ENCODE data around the gene DHFR. TPM values are rescaled to one million over a fixed set of nuclear protein-coding genes. Genes with fewer than 3 reads are reported as not detected.

DHFR gene
- total RNA-seq, 1 experiment from 2014 or later: 13.0 TPM

DNA sequence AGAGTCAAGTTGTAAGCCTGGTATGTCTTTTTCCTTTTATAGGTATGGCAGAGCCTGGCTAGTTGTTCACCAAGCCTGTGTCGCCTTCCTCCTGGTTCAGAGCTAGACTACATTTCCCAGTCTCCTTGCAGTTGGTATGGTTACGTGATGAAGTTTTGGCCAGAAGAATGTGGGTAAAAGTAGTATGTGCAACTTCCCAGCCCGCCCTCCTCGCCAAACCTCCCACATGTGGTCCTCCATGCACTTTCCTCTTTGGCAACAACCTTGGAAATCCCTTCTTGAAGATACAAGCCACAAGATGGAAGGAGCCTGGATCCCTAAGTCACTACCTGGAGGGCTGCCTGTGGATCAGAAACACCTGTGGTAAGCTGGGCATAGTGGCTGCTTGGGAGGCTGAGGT is 36.3 kb downstream of the DHFR start:
- no peak for DNase-seq (ENCODE audit: unreplicated experiment)
- intact Hi-C loops (cut with micrococcal nuclease): no loop called here
- no peaks in the 10 kb centered on the region for H3K36me3 Mint-ChIP-seq (ENCODE audit: insufficient read depth, unreplicated experiment)
- no peaks in the 10 kb centered on the region for H3K4me1 Mint-ChIP-seq (ENCODE audit: insufficient read depth, unreplicated experiment)
- no peaks in the 10 kb centered on the region for H3K27me3 Mint-ChIP-seq (ENCODE audit: insufficient read depth, unreplicated experiment)
- BruUV-seq (replicated peaks): no TSS peak
- no peak overlapping the region for H3K27ac Mint-ChIP-seq (ENCODE audit: low read depth, unreplicated experiment)
- TF ChIP-seq, protein P1, sequence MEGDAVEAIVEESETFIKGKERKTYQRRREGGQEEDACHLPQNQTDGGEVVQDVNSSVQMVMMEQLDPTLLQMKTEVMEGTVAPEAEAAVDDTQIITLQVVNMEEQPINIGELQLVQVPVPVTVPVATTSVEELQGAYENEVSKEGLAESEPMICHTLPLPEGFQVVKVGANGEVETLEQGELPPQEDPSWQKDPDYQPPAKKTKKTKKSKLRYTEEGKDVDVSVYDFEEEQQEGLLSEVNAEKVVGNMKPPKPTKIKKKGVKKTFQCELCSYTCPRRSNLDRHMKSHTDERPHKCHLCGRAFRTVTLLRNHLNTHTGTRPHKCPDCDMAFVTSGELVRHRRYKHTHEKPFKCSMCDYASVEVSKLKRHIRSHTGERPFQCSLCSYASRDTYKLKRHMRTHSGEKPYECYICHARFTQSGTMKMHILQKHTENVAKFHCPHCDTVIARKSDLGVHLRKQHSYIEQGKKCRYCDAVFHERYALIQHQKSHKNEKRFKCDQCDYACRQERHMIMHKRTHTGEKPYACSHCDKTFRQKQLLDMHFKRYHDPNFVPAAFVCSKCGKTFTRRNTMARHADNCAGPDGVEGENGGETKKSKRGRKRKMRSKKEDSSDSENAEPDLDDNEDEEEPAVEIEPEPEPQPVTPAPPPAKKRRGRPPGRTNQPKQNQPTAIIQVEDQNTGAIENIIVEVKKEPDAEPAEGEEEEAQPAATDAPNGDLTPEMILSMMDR (IDR thresholded peaks at IDR 0.05; ENCODE audit: unreplicated experiment): no peak
- H3K9me3 Mint-ChIP-seq (ENCODE audit: unreplicated experiment): no peaks in the 10 kb centered on the region
- POLR2A ChIA-PET: no interaction called here
- no peak overlapping the region for H3K4me3 Mint-ChIP-seq (ENCODE audit: unreplicated experiment)
- CTCF ChIA-PET: no interaction called here

DNA sequence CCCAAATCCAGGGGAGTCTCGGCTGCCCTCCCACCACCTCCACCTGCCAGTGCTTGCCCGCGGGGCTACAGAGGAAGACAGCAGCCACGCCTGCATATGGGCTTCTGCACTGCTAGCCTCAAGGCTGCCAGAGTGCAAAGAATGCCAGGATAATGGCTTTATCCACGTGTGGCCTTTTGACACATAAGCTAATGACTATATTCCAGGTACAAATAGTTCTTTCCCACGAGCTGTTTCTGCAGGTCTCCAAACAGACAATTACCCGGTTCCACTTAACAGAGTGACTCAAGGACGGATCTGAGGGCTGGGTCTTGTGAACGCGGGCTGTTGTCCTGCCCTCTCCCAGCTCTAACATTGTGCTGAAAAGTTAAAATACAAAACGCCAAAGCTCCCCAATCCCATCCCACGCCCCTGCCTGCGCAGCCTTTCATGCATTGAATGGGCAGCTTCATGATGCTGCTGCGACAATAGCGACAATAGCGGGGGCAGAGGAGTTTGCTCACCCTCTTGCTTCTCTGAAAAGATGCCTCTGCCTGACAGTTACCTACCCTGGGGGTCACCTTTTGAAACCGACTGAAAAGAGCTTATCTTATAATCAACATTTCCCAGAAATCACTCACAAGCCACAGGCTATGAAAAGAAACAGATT is 39.4 kb downstream of the DHFR start:
- H3K4me3 Mint-ChIP-seq (ENCODE audit: unreplicated experiment): no peak overlapping the region
- BruUV-seq (replicated peaks): no TSS peak
- CTCF ChIA-PET: no interaction called here
- TF ChIP-seq, protein P1 (IDR thresholded peaks at IDR 0.05; ENCODE audit: unreplicated experiment): no peak
- intact Hi-C loops (cut with micrococcal nuclease): no loop called here
- no peak overlapping the region for H3K27ac Mint-ChIP-seq (ENCODE audit: low read depth, unreplicated experiment)
- H3K4me1 Mint-ChIP-seq (ENCODE audit: insufficient read depth, unreplicated experiment): no peaks in the 10 kb centered on the region
- H3K27me3 Mint-ChIP-seq (ENCODE audit: insufficient read depth, unreplicated experiment): no peaks in the 10 kb centered on the region
- POLR2A ChIA-PET: interaction anchor here (0.8 kb wide), 1 partner anchor 10 kb away, joined by 3 read pairs; no protein-coding TSS in a partner anchor
- H3K9me3 Mint-ChIP-seq (ENCODE audit: unreplicated experiment): no peaks in the 10 kb centered on the region
- DNase-seq (ENCODE audit: unreplicated experiment): no peak
- H3K36me3 Mint-ChIP-seq (ENCODE audit: insufficient read depth, unreplicated experiment): no peaks in the 10 kb centered on the region

DNA sequence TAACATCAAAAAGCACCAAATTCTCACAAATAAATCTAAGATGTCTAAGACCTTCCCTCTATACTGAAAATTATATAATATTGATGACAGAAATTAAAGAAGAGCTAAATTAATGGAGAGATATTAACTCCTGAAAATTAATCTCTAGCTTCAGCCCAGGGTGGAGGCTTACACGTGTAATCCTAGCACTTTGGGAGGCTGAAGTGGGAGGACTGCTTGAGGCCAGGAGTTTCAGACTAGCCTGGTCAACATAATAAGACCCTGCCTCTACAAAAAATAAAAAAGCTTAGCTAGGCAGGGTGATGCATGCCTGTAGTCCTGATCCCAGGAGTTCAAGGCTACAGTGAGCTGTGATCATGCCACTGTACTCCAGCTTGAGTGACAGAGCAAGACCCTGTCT is 45.1 kb downstream of the DHFR start:
- no peak for DNase-seq (ENCODE audit: unreplicated experiment)
- TF ChIP-seq, protein P1 (IDR thresholded peaks at IDR 0.05; ENCODE audit: unreplicated experiment): no peak
- H3K4me3 Mint-ChIP-seq (ENCODE audit: unreplicated experiment): no peak overlapping the region
- H3K27ac Mint-ChIP-seq (ENCODE audit: low read depth, unreplicated experiment): no peak overlapping the region
- H3K36me3 Mint-ChIP-seq (ENCODE audit: insufficient read depth, unreplicated experiment): no peaks in the 10 kb centered on the region
- BruUV-seq (replicated peaks): no TSS peak
- CTCF ChIA-PET: interaction anchor here (0.6 kb wide), 1 partner anchor 16 kb away, joined by 3 read pairs; no protein-coding TSS in a partner anchor
- H3K27me3 Mint-ChIP-seq (ENCODE audit: insufficient read depth, unreplicated experiment): no peaks in the 10 kb centered on the region
- POLR2A ChIA-PET: no interaction called here
- intact Hi-C loops (cut with micrococcal nuclease): no loop called here
- H3K9me3 Mint-ChIP-seq (ENCODE audit: unreplicated experiment): no peaks in the 10 kb centered on the region
- no peaks in the 10 kb centered on the region for H3K4me1 Mint-ChIP-seq (ENCODE audit: insufficient read depth, unreplicated experiment)

DNA sequence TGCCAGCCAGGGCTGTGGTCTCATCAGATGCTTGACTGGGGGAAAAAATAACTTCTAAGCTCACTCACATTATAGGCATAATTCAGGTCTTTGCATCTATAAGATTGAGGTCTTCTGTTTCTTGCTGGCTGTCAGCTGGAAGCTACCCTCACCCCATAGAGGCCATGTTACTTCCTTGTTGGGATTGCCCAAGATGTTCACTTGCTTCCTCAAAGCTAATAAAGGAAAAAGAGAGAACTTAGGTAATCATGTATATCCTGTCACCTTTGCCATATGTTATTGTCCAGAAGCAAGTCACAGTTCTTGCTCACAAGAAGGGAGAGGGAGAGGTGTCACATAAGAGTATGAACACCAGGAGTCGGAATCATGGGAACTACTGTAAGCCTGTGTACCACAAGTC is 46.1 kb downstream of the DHFR start:
- TF ChIP-seq, protein P1 (IDR thresholded peaks at IDR 0.05; ENCODE audit: unreplicated experiment): no peak
- no peaks in the 10 kb centered on the region for H3K27me3 Mint-ChIP-seq (ENCODE audit: insufficient read depth, unreplicated experiment)
- no peaks in the 10 kb centered on the region for H3K36me3 Mint-ChIP-seq (ENCODE audit: insufficient read depth, unreplicated experiment)
- intact Hi-C loops (cut with micrococcal nuclease): no loop called here
- no peak overlapping the region for H3K4me3 Mint-ChIP-seq (ENCODE audit: unreplicated experiment)
- ChIA-PET CTCF (no interaction called here), POLR2A (no interaction called here)
- H3K4me1 Mint-ChIP-seq (ENCODE audit: insufficient read depth, unreplicated experiment): no peaks in the 10 kb centered on the region
- H3K9me3 Mint-ChIP-seq (ENCODE audit: unreplicated experiment): no peaks in the 10 kb centered on the region
- no TSS peak for BruUV-seq (replicated peaks)
- no peak overlapping the region for H3K27ac Mint-ChIP-seq (ENCODE audit: low read depth, unreplicated experiment)
- DNase-seq (ENCODE audit: unreplicated experiment): no peak
